ENCODE measurements around the gene PTX4.

- TF ChIP-seq POLR2AphosphoS5 (IDR thresholded peaks at IDR 0.05; ENCODE audit: insufficient read depth in 1 of 2, low read depth in 1 of 2) (no peak), CTCF (IDR thresholded peaks at IDR 0.05) (no peak)
Observed at GRCh38 chr16:1477033-1477432, 11.7 kb downstream of the PTX4 start.
